Measurements from ENCODE around the gene CKS1B. TPM values are rescaled to one million over a fixed set of nuclear protein-coding genes. Genes with fewer than 3 reads are reported as not detected.
A peak's percentile ranks its signal among the peaks of the same experiment; 100 is the strongest.

The CKS1B gene
- polyA plus RNA-seq (22.4 and 29.0 TPM in 2 replicates), polyA minus RNA-seq (8.8 and 11.6 TPM in 2 replicates)

GRCh38 chr1:154974102-154974807 is at the start of gene CKS1B:
Gene CKS1B, plus strand, starts transcription at chr1:154974681. Its CDS starts 65 bp downstream, at chr1:154974746.
- Histone ChIP-seq H3K4me2 (ENCODE audit: low read length) (peak within 1 kb of the TSS; percentile 87), H3K4me3 (ENCODE audit: low read length) (peak within 1 kb of the TSS; percentile 83), H3K9me3 (ENCODE audit: low read length) (no peaks in the 10 kb centered on the region), H3K9ac (ENCODE audit: low read length) (peak within 1 kb of the TSS; percentile 88), H3K27me3 (ENCODE audit: insufficient read depth, low read depth, low read length) (no peaks in the 10 kb centered on the region), H3F3A (ENCODE audit: insufficient read depth, low read length, poor library complexity, severe bottlenecking) (peaks cover 3% of the 10 kb centered on the region), H3K27ac (ENCODE audit: low read length) (peak within 1 kb of the TSS; percentile 89), H3K9me2 (ENCODE audit: insufficient read depth, low read length) (no peaks in the 10 kb centered on the region), H2AFZ (ENCODE audit: low read depth, low read length) (peak within 1 kb of the TSS; percentile 95), H3K79me2 (replicated peaks; ENCODE audit: insufficient read depth, low read length) (peaks cover 26% of the 10 kb centered on the region), H4K20me1 (ENCODE audit: insufficient read depth) (no peaks in the 10 kb centered on the region), H3K36me3 (ENCODE audit: insufficient read depth, low read length) (no peaks in the 10 kb centered on the region)
- TF ChIP-seq TAF1 (IDR thresholded peaks at IDR 0.05; ENCODE audit: low read depth), result no peak
- TF ChIP-seq CTCF (IDR thresholded peaks at IDR 0.05; ENCODE audit: poor library complexity, severe bottlenecking), result peak; percentile 43
- peak; percentile 100 for TF ChIP-seq MXI1 (conservative IDR thresholded peaks at IDR 0.05; ENCODE audit: poor library complexity, severe bottlenecking)
- TF ChIP-seq RAD21 (conservative IDR thresholded peaks at IDR 0.05), result peak; percentile 49
- no peak for TF ChIP-seq EP300 (conservative IDR thresholded peaks at IDR 0.05; ENCODE audit: poor library complexity, severe bottlenecking)
- peak; percentile 70 for TF ChIP-seq POLR2AphosphoS5 (IDR thresholded peaks at IDR 0.05)
- no peak for TF ChIP-seq SMC3 (conservative IDR thresholded peaks at IDR 0.05; ENCODE audit: poor library complexity)

- H3K36me3 ChIP-seq (ENCODE audit: insufficient read depth, low read length), result no peaks in the 10 kb centered on the region
- no peak overlapping the region for H3K4me3 ChIP-seq (ENCODE audit: low read length)
- no peaks in the 10 kb centered on the region for H4K20me1 ChIP-seq (ENCODE audit: insufficient read depth)
- TF ChIP-seq EP300 (conservative IDR thresholded peaks at IDR 0.05; ENCODE audit: poor library complexity, severe bottlenecking), result no peak
- TF ChIP-seq TAF1 (IDR thresholded peaks at IDR 0.05; ENCODE audit: low read depth), result no peak
- TF ChIP-seq REST (IDR thresholded peaks at IDR 0.05; ENCODE audit: borderline replicate concordance), result no peak
- no peak for TF ChIP-seq POLR2AphosphoS5 (IDR thresholded peaks at IDR 0.05)
- no peak for TF ChIP-seq RAD21 (conservative IDR thresholded peaks at IDR 0.05)
- no peak for TF ChIP-seq MXI1 (conservative IDR thresholded peaks at IDR 0.05; ENCODE audit: poor library complexity, severe bottlenecking)
- TF ChIP-seq CTCF (IDR thresholded peaks at IDR 0.05; ENCODE audit: poor library complexity, severe bottlenecking), result no peak
- TF ChIP-seq EZH2 (IDR thresholded peaks at IDR 0.05; ENCODE audit: borderline replicate concordance, insufficient read depth, low read length, poor library complexity, severe bottlenecking), result no peak
- no peak for TF ChIP-seq SMC3 (conservative IDR thresholded peaks at IDR 0.05; ENCODE audit: poor library complexity)
- no peak overlapping the region for H2AFZ ChIP-seq (ENCODE audit: low read depth, low read length)
- H3K4me2 ChIP-seq (ENCODE audit: low read length), result no peak overlapping the region
- H3F3A ChIP-seq (ENCODE audit: insufficient read depth, low read length, poor library complexity, severe bottlenecking), result no peaks in the 10 kb centered on the region
- H3K9me3 ChIP-seq (ENCODE audit: low read length), result no peaks in the 10 kb centered on the region
- H3K27me3 ChIP-seq (ENCODE audit: insufficient read depth, low read depth, low read length), result no peaks in the 10 kb centered on the region
- H3K9ac ChIP-seq (ENCODE audit: low read length), result no peak overlapping the region
- H3K9me2 ChIP-seq (ENCODE audit: insufficient read depth, low read length), result no peaks in the 10 kb centered on the region
- no peaks in the 10 kb centered on the region for H3K79me2 ChIP-seq (replicated peaks; ENCODE audit: insufficient read depth, low read length)
- no peak overlapping the region for H3K27ac ChIP-seq (ENCODE audit: low read length)
These were observed 48.9 kb upstream of the CKS1B start for GRCh38 chr1:154925335-154926170.
